Mucosa of descending colon (tissue), 3 donors: ENCODE results near the gene F2. TPM values are rescaled to one million over a fixed set of nuclear protein-coding genes. Genes with fewer than 3 reads are reported as not detected.

ENCODE experiments used
- ATAC-seq: fragments of 200-7000 bp; cut with Tn5 transposase; one replicate; pipeline ENCODE4 v1.9.1; 2020; ENCODE audit warnings: mild to moderate bottlenecking, moderate library complexity
- DNase-seq, 3 donors: peaks; one replicate each; pipeline ENCODE4 v3.0.0-alpha.2; 2020
- H3K36me3 ChIP-seq: fragments of 200-600 bp; one replicate; pipeline ENCODE4 v1.8.0; 2021; ENCODE audit warnings: low read depth, mild to moderate bottlenecking
- H3K4me1 ChIP-seq: fragments of 200-600 bp; one replicate; pipeline ENCODE4 v1.8.0; 2021; ENCODE audit warnings: low read depth, mild to moderate bottlenecking
- H3K4me3 ChIP-seq: fragments of 200-600 bp; one replicate; pipeline ENCODE4 v1.8.0; 2021; ENCODE audit warnings: mild to moderate bottlenecking
- H3K9me3 ChIP-seq: fragments of 200-600 bp; one replicate; pipeline ENCODE4 v1.8.0; 2021; ENCODE audit warnings: mild to moderate bottlenecking
- intact Hi-C, 2 donors: fragments of 100-400 bp; cut with DNase I in 1 of 2; cut with micrococcal nuclease in 1 of 2; formaldehyde crosslinking; loops; one replicate each; pipeline versions ENCODE4 v1.11.0 to v1.11.1; 2022; cut with DNase I, micrococcal nuclease
- total RNA-seq, 3 donors: library from RNA; stranded (reverse); fragmentation: NEBNext Ultra II Directional in 2 of 3; extraction: Animal tissue kit (Norgen Biotek cat#: 25700) in 2 of 3; gene quantifications; one replicate each; pipeline versions ENCODE4 v1.2.1 to v1.2.4, GENCODE V29; 2021 to 2023
- TF ChIP-seq, protein P1 (sequence below): fragments of 200-600 bp; IDR thresholded peaks from one replicate; pipeline ENCODE4 v1.8.0; 2022; ENCODE audit warnings: antibody characterized with exemption, mild to moderate bottlenecking
- donor health status: DM: no; HTN: no; CAD: no; lungs with moderate emphysema.
- donor health status: DM: no; HTN: no; CAD: no.
- donor health status: DM: no; HTN: yes; CAD: no.

Gene F2
- total RNA-seq, 3 donors from 2014 or later, result 0.19 TPM; not detected in 2

DNA sequence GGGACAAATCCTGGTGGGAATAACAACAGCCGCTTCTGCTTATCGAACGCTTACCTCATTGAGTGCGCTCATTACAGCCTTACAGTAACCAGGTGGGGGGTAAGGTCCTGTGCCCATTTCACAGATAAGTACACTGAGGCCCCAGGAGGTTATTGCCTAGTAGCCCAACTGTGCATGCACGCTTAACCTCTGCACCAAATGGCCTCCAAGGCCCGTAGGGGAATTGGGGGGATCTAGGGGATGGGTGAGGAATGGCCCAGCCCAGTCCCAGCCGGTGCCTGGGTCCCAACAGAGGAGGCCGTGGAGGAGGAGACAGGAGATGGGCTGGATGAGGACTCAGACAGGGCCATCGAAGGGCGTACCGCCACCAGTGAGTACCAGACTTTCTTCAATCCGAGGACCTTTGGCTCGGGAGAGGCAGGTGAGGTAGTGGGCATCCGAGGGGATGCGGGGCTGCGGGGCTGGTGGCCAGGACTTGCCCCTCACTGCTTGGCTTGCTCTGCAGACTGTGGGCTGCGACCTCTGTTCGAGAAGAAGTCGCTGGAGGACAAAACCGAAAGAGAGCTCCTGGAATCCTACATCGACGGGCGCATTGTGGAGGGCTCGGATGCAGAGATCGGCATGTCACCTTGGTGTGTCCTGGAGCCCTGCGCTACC lies 7.3 kb downstream of the F2 start:
- intact Hi-C loops, result no loop called here
- no peak for ATAC-seq
- TF ChIP-seq, protein P1, sequence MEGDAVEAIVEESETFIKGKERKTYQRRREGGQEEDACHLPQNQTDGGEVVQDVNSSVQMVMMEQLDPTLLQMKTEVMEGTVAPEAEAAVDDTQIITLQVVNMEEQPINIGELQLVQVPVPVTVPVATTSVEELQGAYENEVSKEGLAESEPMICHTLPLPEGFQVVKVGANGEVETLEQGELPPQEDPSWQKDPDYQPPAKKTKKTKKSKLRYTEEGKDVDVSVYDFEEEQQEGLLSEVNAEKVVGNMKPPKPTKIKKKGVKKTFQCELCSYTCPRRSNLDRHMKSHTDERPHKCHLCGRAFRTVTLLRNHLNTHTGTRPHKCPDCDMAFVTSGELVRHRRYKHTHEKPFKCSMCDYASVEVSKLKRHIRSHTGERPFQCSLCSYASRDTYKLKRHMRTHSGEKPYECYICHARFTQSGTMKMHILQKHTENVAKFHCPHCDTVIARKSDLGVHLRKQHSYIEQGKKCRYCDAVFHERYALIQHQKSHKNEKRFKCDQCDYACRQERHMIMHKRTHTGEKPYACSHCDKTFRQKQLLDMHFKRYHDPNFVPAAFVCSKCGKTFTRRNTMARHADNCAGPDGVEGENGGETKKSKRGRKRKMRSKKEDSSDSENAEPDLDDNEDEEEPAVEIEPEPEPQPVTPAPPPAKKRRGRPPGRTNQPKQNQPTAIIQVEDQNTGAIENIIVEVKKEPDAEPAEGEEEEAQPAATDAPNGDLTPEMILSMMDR, result no peak

GRCh38 chr11:46727952-46728658 lies 9.1 kb downstream of the F2 start:
- DNase-seq (no peak), ATAC-seq (no peak)
- TF ChIP-seq, protein P1, result no peak
- intact Hi-C loops, result no loop called here
- H3K4me1 ChIP-seq, result no peaks in the 10 kb centered on the region
- H3K36me3 ChIP-seq, result no peaks in the 10 kb centered on the region
- H3K4me3 ChIP-seq, result no peak overlapping the region
- H3K9me3 ChIP-seq, result no peaks in the 10 kb centered on the region

More for the DNA sequence above, 7.3 kb downstream of the F2 start:
- Histone ChIP-seq H3K4me1 (no peaks in the 10 kb centered on the region), H3K9me3 (no peaks in the 10 kb centered on the region), H3K36me3 (no peaks in the 10 kb centered on the region), H3K4me3 (no peak overlapping the region)
- DNase-seq, result no peak

DNA sequence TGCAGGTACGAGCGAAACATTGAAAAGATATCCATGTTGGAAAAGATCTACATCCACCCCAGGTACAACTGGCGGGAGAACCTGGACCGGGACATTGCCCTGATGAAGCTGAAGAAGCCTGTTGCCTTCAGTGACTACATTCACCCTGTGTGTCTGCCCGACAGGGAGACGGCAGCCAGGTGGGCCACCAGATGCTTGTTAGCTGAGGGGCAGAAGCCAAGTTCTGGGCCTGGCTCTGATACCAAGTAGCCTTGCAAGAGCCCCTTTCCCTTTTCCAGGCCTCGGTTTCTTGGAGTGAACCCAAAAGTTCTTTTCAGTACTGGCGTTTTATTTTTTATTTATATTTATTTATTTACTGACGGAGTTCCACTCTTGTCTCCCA lies 9.6 kb downstream of the F2 start:
- Histone ChIP-seq H3K4me1 (no peaks in the 10 kb centered on the region), H3K4me3 (no peak overlapping the region), H3K36me3 (no peaks in the 10 kb centered on the region), H3K9me3 (no peaks in the 10 kb centered on the region)
- TF ChIP-seq, protein P1, result no peak
- DNase-seq, result no peak
- intact Hi-C loops, result no loop called here
- ATAC-seq, result no peak

DNA sequence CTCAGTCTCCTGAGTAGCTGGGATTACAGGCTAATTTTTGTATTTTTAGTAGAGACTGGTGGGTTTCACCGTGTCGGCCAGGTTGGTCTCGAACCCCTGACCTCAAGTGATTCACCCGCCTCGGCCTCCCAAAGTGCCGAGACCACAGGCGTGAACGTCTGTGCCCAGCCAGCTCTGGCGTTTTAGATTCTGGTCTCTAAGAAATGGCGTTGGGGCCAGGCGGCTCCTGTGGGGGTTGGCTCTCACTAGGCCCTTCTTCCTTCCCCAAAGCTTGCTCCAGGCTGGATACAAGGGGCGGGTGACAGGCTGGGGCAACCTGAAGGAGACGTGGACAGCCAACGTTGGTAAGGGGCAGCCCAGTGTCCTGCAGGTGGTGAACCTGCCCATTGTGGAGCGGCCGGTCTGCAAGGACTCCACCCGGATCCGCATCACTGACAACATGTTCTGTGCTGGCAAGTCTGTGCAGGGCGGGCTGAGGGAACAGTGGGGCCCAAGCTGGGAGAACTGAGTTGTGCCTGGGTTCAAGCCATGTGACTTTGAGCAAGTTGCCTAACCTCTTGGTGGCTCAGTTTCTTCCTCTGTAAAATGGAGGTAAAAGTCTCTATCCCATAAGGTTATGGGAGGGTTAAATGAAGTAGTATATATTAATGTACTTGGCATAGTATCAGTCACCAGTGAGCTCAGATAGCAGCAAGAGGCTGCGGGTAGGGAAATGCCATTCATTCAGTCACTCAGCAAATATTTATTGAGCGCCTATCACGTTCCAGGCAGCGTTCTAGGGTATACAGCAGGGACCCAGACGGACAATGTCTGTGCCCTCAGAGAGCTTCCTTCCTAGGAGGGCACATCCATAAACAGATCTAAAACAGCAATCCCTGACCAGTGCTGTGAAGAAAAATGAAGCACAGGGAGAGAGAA lies 10.4 kb downstream of the F2 start:
- TF ChIP-seq, protein P1, result no peak
- Histone ChIP-seq H3K36me3 (no peaks in the 10 kb centered on the region), H3K9me3 (no peaks in the 10 kb centered on the region), H3K4me3 (no peak overlapping the region), H3K4me1 (no peaks in the 10 kb centered on the region)
- ATAC-seq (no peak), DNase-seq (no peak)
- intact Hi-C loops, result no loop called here

DNA sequence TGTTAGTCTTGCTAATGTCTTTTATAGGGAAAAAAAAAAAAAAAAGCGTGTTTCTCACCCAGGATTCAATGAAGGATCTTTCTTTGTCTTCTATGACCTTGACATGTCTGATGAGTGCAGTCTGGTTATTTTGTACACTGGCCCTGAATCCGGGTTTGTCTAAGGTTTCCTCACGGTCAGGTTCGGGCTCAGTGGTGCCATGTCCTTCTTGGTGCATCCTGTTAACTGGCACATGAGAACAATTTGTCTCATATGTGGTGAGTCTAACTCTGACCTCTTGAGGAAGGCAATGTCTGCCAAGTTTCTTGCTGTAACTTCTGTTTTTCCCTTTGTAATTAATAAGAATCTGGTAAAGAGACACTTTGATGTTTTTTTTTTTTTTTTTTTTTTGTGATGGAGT lies 12.5 kb downstream of the F2 start:
- TF ChIP-seq, protein P1, result no peak
- intact Hi-C loops, result no loop called here

More for the DNA sequence above, 12.5 kb downstream of the F2 start:
- Histone ChIP-seq H3K4me3 (no peak overlapping the region), H3K36me3 (no peaks in the 10 kb centered on the region), H3K4me1 (no peaks in the 10 kb centered on the region), H3K9me3 (no peaks in the 10 kb centered on the region)
- DNase-seq (no peak), ATAC-seq (no peak)
